Activated CD4-positive, alpha-beta memory T cell treated with anti-CD3 and anti-CD28 coated beads for 36 hours (primary cell): ENCODE measurements around the gene TMEM232. TPM values are rescaled to one million over a fixed set of nuclear protein-coding genes. Genes with fewer than 3 reads are reported as not detected.
A peak's percentile ranks its signal among the peaks of the same experiment; 100 is the strongest.

Source experiments
- CTCF ChIA-PET: fragments of 350-600 bp; sonication (Branson Sonifier 250); formaldehyde crosslinking; loops from one replicate; lab custom pipeline; 2021; ENCODE audit warnings: antibody characterized with exemption, inconsistent platforms; lab: Charles Lee
- POLR2A ChIA-PET: fragments of 350-600 bp; sonication (Branson Sonifier 250); formaldehyde crosslinking; loops from one replicate; lab custom pipeline; 2021; ENCODE audit warnings: antibody characterized with exemption; lab: Charles Lee
- DNase-seq: peaks from one replicate; pipeline ENCODE4 v3.0.0-alpha.2; 2020
- H3K27ac Mint-ChIP-seq: one replicate; pipeline ENCODE4 v1.8.0; 2021; ENCODE audit warnings: mixed read lengths
- H3K27me3 Mint-ChIP-seq: one replicate; pipeline ENCODE4 v1.8.0; 2021; ENCODE audit warnings: mixed read lengths
- H3K36me3 Mint-ChIP-seq: one replicate; pipeline ENCODE4 v1.8.0; 2021; ENCODE audit warnings: mixed read lengths
- H3K4me1 Mint-ChIP-seq: one replicate; pipeline ENCODE4 v1.8.0; 2021; ENCODE audit warnings: low read depth, mixed read lengths
- H3K4me3 Mint-ChIP-seq: one replicate; pipeline ENCODE4 v1.8.0; 2021; ENCODE audit warnings: mild to moderate bottlenecking, mixed read lengths
- H3K9me3 Mint-ChIP-seq: one replicate; pipeline ENCODE4 v1.8.0; 2021; ENCODE audit warnings: mixed read lengths
- intact Hi-C: fragments of 100-400 bp; cut with micrococcal nuclease; formaldehyde crosslinking; loops from one replicate; pipeline ENCODE4 v1.15.1; 2023
- total RNA-seq, 2 experiments: library from RNA; stranded (reverse); gene quantifications; one replicate each; pipeline ENCODE4 v1.2.3, GENCODE V29; 2021

The TMEM232 gene
- under 1 TPM; 0.74 to 0.92 TPM for total RNA-seq

DNA sequence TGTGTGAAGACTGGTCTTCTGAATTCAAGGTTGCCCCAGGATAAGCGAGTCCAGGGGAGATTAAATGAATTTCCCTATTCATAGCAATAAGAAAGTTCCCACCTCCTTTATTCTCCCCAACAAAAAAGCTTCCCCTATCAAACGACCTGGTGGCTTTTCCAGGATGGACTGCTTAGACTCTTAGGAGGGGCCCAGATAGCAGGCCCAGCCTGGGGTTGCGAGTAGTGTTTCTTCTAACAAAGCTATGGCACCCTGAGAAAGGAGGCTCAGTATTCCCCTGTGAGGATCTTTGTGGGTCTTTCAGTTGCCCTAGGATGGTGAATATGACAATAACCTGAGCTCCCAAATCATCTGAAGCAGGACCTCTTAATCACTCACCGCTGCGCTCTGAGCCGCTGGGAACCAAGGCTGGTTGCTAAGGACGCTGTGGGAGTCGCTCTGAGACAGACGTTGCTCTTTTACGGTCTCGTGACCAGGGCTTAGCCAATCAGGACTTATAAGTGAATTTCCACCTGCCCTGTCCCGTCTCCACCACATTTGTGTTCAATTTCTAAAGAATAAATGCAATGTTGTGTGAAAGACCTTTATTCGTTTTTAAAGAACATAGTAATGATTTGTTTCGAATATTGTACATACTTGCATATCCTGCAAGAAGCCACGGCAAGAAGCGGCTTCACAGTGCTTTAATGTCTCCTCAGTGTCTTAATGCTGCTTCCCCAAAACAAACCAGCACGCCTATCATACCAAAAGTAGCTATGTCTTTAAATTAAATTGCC lies at the start of gene TMEM232:
TSS of gene TMEM232 (minus strand) at position 423 of the 776 bp plus-strand sequence. CDS start 59,319 bp downstream, outside the sequence.
- intact Hi-C loops, result loop anchor here (1.0 kb wide), 3 partner anchors 12 to 366 kb away; partner anchors contain the start of gene WDR36
- Mint-ChIP-seq H3K9me3 (no peaks in the 10 kb centered on the region), H3K27ac (peak within 1 kb of the TSS; percentile 33), H3K4me1 (peaks cover 3% of the 10 kb centered on the region), H3K36me3 (no peaks in the 10 kb centered on the region), H3K27me3 (no peaks in the 10 kb centered on the region), H3K4me3 (peak within 1 kb of the TSS; percentile 83)
- ChIA-PET POLR2A (interaction anchor here (1.4 kb wide), 1 partner anchor 11 kb away, joined by 5 read pairs; no protein-coding TSS in a partner anchor), CTCF (interaction anchor here (1.0 to 3.2 kb wide), 2 partner anchors 12 to 26 kb away, joined by 3 to 13 read pairs; partner anchors contain the start of gene SLC25A46)
- peak; percentile 86 for DNase-seq

DNA sequence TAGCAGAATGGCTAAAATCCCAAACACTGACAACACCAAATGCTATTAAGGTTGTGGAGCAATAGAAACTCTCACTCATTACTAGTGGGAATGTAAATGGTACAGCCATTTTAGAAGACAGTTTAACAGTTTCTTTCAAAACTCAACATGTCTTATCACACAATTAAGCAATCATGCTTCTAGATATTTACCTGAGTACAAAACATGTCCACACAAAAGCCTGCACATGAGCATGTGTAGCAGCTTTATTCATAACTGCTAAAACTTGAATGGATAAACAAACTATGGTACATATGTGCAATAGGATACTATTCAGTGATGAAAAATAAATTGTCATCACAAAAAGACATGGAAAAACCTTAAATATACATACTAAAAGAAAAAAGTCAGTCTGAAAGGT lies 43.8 kb upstream of the TMEM232 start:
- Mint-ChIP-seq H3K36me3 (no peaks in the 10 kb centered on the region), H3K4me3 (no peak overlapping the region), H3K27ac (no peak overlapping the region), H3K4me1 (no peaks in the 10 kb centered on the region), H3K27me3 (peaks cover 6% of the 10 kb centered on the region), H3K9me3 (peaks cover 4% of the 10 kb centered on the region)
- intact Hi-C loops, result no loop called here
- CTCF ChIA-PET, result no interaction called here
- POLR2A ChIA-PET, result no interaction called here
- no peak for DNase-seq

DNA sequence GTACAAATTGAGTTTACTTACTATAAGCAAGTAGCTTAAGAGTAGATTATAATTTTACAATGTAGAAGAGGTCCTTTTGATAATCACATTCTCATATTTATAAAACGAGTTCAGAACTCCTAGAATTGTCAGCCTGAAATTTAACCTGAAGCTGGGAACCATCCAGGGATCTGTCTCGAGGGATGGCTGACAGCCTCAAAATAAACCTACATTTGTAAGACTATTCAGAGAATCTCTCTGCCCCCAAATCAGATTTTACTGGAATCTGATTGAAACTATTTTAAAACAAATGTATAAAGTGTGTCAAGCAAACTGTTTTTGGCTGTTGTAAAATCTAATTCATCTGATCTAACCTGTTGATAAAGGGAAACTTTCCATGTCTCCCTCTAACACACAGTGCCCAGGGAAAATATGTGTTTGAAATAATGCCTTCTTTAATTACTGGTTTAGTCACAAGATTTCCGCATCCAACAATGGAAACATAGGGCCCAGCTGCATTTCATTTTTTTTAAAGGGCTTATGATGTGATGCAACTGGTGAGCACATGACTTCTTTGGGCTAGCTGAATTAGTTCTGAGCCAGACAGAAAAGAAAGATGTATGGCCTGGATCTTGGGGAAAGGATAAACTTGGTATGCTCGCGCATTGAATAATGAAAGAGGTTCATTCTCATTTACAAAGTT lies 42.7 kb upstream of the TMEM232 start:
- CTCF ChIA-PET, result no interaction called here
- Mint-ChIP-seq H3K36me3 (peaks cover 2% of the 10 kb centered on the region), H3K9me3 (peaks cover under 1% of the 10 kb centered on the region), H3K27me3 (peaks cover 3% of the 10 kb centered on the region), H3K4me1 (no peaks in the 10 kb centered on the region), H3K4me3 (no peak overlapping the region), H3K27ac (no peak overlapping the region)
- POLR2A ChIA-PET, result no interaction called here
- intact Hi-C loops, result no loop called here
- no peak for DNase-seq

- H3K9me3 Mint-ChIP-seq, result no peaks in the 10 kb centered on the region
- no peak overlapping the region for H3K4me3 Mint-ChIP-seq
- ChIA-PET CTCF (no interaction called here), POLR2A (no interaction called here)
- no peak overlapping the region for H3K27ac Mint-ChIP-seq
- H3K27me3 Mint-ChIP-seq, result peaks cover 2% of the 10 kb centered on the region
- intact Hi-C loops, result no loop called here
- no peak for DNase-seq
- H3K4me1 Mint-ChIP-seq, result no peaks in the 10 kb centered on the region
- H3K36me3 Mint-ChIP-seq, result peaks cover 2% of the 10 kb centered on the region
Measured at GRCh38 chr5:110768138-110768860, 41.8 kb upstream of the TMEM232 start.

DNA sequence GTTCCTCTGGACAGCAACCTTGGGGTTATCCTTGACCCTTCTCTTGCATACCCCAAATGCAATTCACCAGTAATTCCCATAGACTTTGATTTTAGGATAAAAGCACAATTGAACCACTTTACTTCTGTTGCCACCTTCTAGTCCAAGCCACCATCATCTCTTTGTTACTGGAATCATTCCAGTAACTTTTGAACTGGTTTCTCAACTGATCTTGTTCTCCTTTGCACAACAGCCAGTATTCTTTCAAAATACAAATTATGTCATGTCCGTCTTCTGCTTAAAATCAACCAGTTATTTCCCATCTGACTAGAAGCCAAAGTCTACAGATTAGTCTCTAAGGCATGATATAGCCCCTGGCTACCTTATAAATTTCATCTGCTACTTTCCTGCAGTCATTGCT lies 33.7 kb upstream of the TMEM232 start:
- Mint-ChIP-seq H3K36me3 (peaks cover 19% of the 10 kb centered on the region), H3K9me3 (no peaks in the 10 kb centered on the region), H3K27ac (no peak overlapping the region), H3K4me1 (peaks cover under 1% of the 10 kb centered on the region), H3K27me3 (no peaks in the 10 kb centered on the region), H3K4me3 (no peak overlapping the region)
- intact Hi-C loops, result no loop called here
- CTCF ChIA-PET, result no interaction called here
- POLR2A ChIA-PET, result no interaction called here
- no peak for DNase-seq

- POLR2A ChIA-PET, result no interaction called here
- H3K27ac Mint-ChIP-seq, result no peak overlapping the region
- intact Hi-C loops, result loop anchor here (1.0 to 2.0 kb wide), 4 partner anchors 306 to 1390 kb away; partner anchors contain the start of gene WDR36
- no peak for DNase-seq
- peaks cover 21% of the 10 kb centered on the region for H3K36me3 Mint-ChIP-seq
- H3K4me1 Mint-ChIP-seq, result peaks cover 27% of the 10 kb centered on the region
- CTCF ChIA-PET, result interaction anchor here (1.0 to 2.5 kb wide), 13 partner anchors 9 to 1069 kb away, joined by 3 to 11 read pairs (median 4); no protein-coding TSS in a partner anchor
- no peak overlapping the region for H3K4me3 Mint-ChIP-seq
- no peaks in the 10 kb centered on the region for H3K27me3 Mint-ChIP-seq
- H3K9me3 Mint-ChIP-seq, result no peaks in the 10 kb centered on the region
Measured at GRCh38 chr5:110757118-110757729, 30.8 kb upstream of the TMEM232 start.

- peaks cover 43% of the 10 kb centered on the region for H3K4me1 Mint-ChIP-seq
Measured at GRCh38 chr5:110754181-110754580, 27.7 kb upstream of the TMEM232 start.

DNA sequence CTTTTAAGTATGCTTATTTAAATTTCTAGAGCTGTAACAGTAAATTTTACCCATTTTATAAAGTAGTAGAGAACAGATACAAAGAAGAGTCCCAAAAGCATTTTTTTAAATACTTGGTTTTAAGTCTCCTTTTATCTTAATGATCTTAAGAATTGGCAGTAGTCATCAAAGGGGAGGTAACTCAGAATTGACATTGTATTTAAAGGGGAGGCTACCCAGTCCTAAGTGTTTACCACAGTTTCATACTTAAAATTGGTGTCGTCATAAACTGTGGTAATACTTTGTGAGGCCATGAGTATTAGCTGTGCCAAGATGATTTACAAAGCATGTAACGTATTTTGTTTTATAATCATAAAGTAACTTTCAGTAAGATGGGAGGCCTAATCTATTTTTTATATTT lies 27.1 kb upstream of the TMEM232 start:
- H3K27ac Mint-ChIP-seq, result peak overlapping the region; percentile 20
- ChIA-PET POLR2A (interaction anchor here (1.0 to 1.1 kb wide), 2 partner anchors 15 to 501 kb away, joined by 4 read pairs; partner anchors contain the start of gene SLC25A46), CTCF (interaction anchor here (1.4 kb wide), 1 partner anchor 112 kb away, joined by 3 read pairs; no protein-coding TSS in a partner anchor)
- no peak overlapping the region for H3K4me3 Mint-ChIP-seq
- no peak for DNase-seq
- peaks cover 46% of the 10 kb centered on the region for H3K4me1 Mint-ChIP-seq
- H3K9me3 Mint-ChIP-seq, result no peaks in the 10 kb centered on the region
- H3K27me3 Mint-ChIP-seq, result no peaks in the 10 kb centered on the region
- intact Hi-C loops, result loop anchor here (2.0 to 5.0 kb wide), 5 partner anchors 471 to 1343 kb away; partner anchors contain the start of gene CAMK4
- peaks cover 30% of the 10 kb centered on the region for H3K36me3 Mint-ChIP-seq

More at GRCh38 chr5:110754181-110754580, 27.7 kb upstream of the TMEM232 start:
- intact Hi-C loops, result loop anchor here (5.0 kb wide), 1 partner anchor 1062 kb away; no protein-coding TSS in a partner anchor
- peaks cover 25% of the 10 kb centered on the region for H3K36me3 Mint-ChIP-seq
- ChIA-PET POLR2A (no interaction called here), CTCF (interaction anchor here (1.4 kb wide), 1 partner anchor 111 kb away, joined by 3 read pairs; no protein-coding TSS in a partner anchor)
- no peaks in the 10 kb centered on the region for H3K9me3 Mint-ChIP-seq
- DNase-seq, result no peak
- no peak overlapping the region for H3K4me3 Mint-ChIP-seq
- peak overlapping the region; percentile 59 for H3K27ac Mint-ChIP-seq
- H3K27me3 Mint-ChIP-seq, result no peaks in the 10 kb centered on the region

- ChIA-PET POLR2A (interaction anchor here (1.0 to 1.1 kb wide), 2 partner anchors 15 to 502 kb away, joined by 4 read pairs; partner anchors contain the start of gene SLC25A46), CTCF (interaction anchor here (0.7 to 1.4 kb wide), 2 partner anchors 26 to 113 kb away, joined by 3 read pairs; partner anchors contain the start of gene TMEM232)
- H3K9me3 Mint-ChIP-seq, result no peaks in the 10 kb centered on the region
- intact Hi-C loops, result loop anchor here (1.0 to 5.0 kb wide), 10 partner anchors 14 to 1342 kb away; partner anchors contain the start of genes CAMK4, SLC25A46, TMEM232 and WDR36
- H3K27ac Mint-ChIP-seq, result peak overlapping the region; percentile 88
- peaks cover 30% of the 10 kb centered on the region for H3K36me3 Mint-ChIP-seq
- no peak for DNase-seq
- H3K4me1 Mint-ChIP-seq, result peaks cover 46% of the 10 kb centered on the region
- peak overlapping the region; percentile 62 for H3K4me3 Mint-ChIP-seq
- no peaks in the 10 kb centered on the region for H3K27me3 Mint-ChIP-seq
Measured at GRCh38 chr5:110752953-110753352, 26.5 kb upstream of the TMEM232 start.

GRCh38 chr5:110751902-110752762 lies 25.7 kb upstream of the TMEM232 start:
- CTCF ChIA-PET, result interaction anchor here (0.7 kb wide), 1 partner anchor 25 kb away, joined by 3 read pairs; the partner anchor contains the start of gene TMEM232
- H3K36me3 Mint-ChIP-seq, result peaks cover 32% of the 10 kb centered on the region

More at GRCh38 chr5:110751902-110752762, 25.7 kb upstream of the TMEM232 start:
- Mint-ChIP-seq H3K27ac (peak overlapping the region; percentile 88), H3K4me1 (peaks cover 46% of the 10 kb centered on the region), H3K9me3 (no peaks in the 10 kb centered on the region), H3K27me3 (no peaks in the 10 kb centered on the region), H3K4me3 (peak overlapping the region; percentile 62)
- intact Hi-C loops, result loop anchor here (1.0 to 5.0 kb wide), 10 partner anchors 13 to 1341 kb away; partner anchors contain the start of genes CAMK4, SLC25A46, TMEM232 and WDR36
- peak; percentile 50 for DNase-seq
- POLR2A ChIA-PET, result interaction anchor here (1.0 to 1.1 kb wide), 2 partner anchors 14 to 502 kb away, joined by 4 read pairs; partner anchors contain the start of gene SLC25A46
